ENCODE data around the gene CRYBB3.

GRCh38 chr22:25167082-25167481, 32.6 kb upstream of the CRYBB3 start:
- TF ChIP-seq CTCF (IDR thresholded peaks at IDR 0.05) (no peak), EZH2 (IDR thresholded peaks at IDR 0.05; ENCODE audit: borderline replicate concordance, insufficient read depth, low read depth, low read length, poor library complexity, severe bottlenecking) (no peak)
